Right lobe of liver (tissue), 6 donors: ENCODE measurements around the gene WNT7A. TPM values are rescaled to one million over a fixed set of nuclear protein-coding genes. Genes with fewer than 3 reads are reported as not detected.
A peak's percentile ranks its signal among the peaks of the same experiment; 100 is the strongest.

Source experiments
- ATAC-seq, 4 donors: fragments of 200-7000 bp; cut with Tn5 transposase; one replicate each; pipeline ENCODE4 v1.9.1; 2020; ENCODE audit warnings: mild to moderate bottlenecking in 4 of 4, moderate library complexity in 4 of 4
- DNase-seq, 3 donors: peaks; one replicate each; pipeline ENCODE4 v3.0.0-alpha.2; 2020
- H3K27ac ChIP-seq, 3 donors: fragments of 200-600 bp; one replicate each; pipeline ENCODE4 v1.8.0; 2022
- H3K27me3 ChIP-seq, 2 donors: fragments of 200-600 bp; one replicate each; pipeline ENCODE4 v1.8.0; 2022
- H3K36me3 ChIP-seq, 4 donors: fragments of 200-600 bp; sonication (generic) in 1 of 4; one replicate each; pipeline versions ENCODE4 v1.5.1 to v1.8.0; 2017 to 2022; ENCODE audit warnings: control low read depth in 1 of 4
- H3K4me1 ChIP-seq, 4 donors: fragments of 200-600 bp; sonication (generic) in 1 of 4; one replicate each; pipeline versions ENCODE4 v1.5.1 to v1.8.0; 2017 to 2022; ENCODE audit warnings: control low read depth in 1 of 4
- H3K4me3 ChIP-seq, 3 donors: fragments of 200-600 bp; one replicate each; pipeline ENCODE4 v1.8.0; 2022
- H3K9me3 ChIP-seq, 4 donors: fragments of 200-600 bp; sonication (generic) in 1 of 4; one replicate each; pipeline versions ENCODE4 v1.5.1 to v1.8.0; 2017 to 2022; ENCODE audit warnings: control low read depth in 1 of 4
- POLR2A ChIP-seq: fragments of 450-650 bp; IDR thresholded peaks from one replicate; pipeline ENCODE4 v1.6.1; 2017; ENCODE audit warnings: antibody characterized with exemption, mild to moderate bottlenecking
- WGBS: methylation state at CpG from one replicate; pipeline ENCODE4 v1.1.6; 2018; ENCODE audit warnings: low coverage, low lambda C conversion rate; ENCODE audit not compliant: insufficient coverage; ENCODE audit errors: missing lambda C conversion rate; 5-methylcytosine and 5-hydroxymethylcytosine counted together
- intact Hi-C, 2 donors: fragments of 100-400 bp; cut with DNase I; formaldehyde crosslinking; loops; one replicate each; pipeline versions ENCODE4 v1.11.2 to v1.14.1; 2022
- total RNA-seq, 6 experiments: library from RNA; depleted of rRNA in 2 of 6; stranded (reverse); fragments of >200 nt in 2 of 6; fragmentation: NEBNext Ultra II Directional in 3 of 6; extraction: Animal tissue kit (Norgen Biotek cat#: 25700) in 3 of 6; gene quantifications; one replicate each; pipeline versions ENCODE4 v1.1.0 to v1.2.4, GENCODE V29; 2016 to 2023
- TF ChIP-seq, protein P1 (sequence below), 4 donors: fragments of 200-600 bp in 3 of 4; fragments of 450-650 bp in 1 of 4; IDR thresholded peaks; one replicate each; pipeline versions ENCODE4 v1.5.1 to v1.8.0; 2016 to 2022; ENCODE audit warnings: antibody characterized with exemption in 4 of 4, mild to moderate bottlenecking in 2 of 4
- donor health status: DM: no; HTN: yes; CAD: no.
- donor health status: DM: no; HTN: no; CAD: no.
- donor health status: DM: no; HTN: no; CAD: no.
- donor health status: DM: no; HTN: yes; CAD: no.
- donor health status: DM: no; HTN: yes; CAD: no.

The WNT7A gene
- total RNA-seq, 6 experiments from 2014 or later = not detected

DNA sequence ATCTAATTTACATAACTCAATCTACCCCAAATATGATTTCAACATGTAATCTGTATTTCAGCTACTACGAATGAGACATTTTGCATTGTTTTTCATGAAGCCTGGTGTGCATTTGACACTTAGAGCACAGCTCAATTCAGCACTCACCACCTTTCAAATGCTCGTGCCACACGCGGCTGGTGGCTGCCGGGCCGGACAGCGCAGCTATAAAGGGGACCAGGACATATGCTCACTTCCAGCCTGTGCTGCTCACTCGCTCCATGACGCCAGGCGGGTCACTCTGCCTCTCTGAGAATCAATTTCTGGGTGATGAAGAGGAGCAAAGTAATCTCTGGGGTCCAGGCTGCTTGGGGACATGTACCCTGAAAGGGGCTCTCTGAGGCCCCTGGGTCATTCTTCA is 93.1 kb downstream of the WNT7A start:
- no peak for DNase-seq
- intact Hi-C loops = no loop called here
- Histone ChIP-seq H3K36me3 (no peaks in the 10 kb centered on the region), H3K27ac (no peak overlapping the region), H3K9me3 (no peaks in the 10 kb centered on the region), H3K27me3 (no peaks in the 10 kb centered on the region), H3K4me1 (no peaks in the 10 kb centered on the region), H3K4me3 (no peak overlapping the region)
- ATAC-seq = no peak
- 81% methylated on average over 8 of the region's 10 CpGs for WGBS
- TF ChIP-seq POLR2A = no peak
- TF ChIP-seq, protein P1, sequence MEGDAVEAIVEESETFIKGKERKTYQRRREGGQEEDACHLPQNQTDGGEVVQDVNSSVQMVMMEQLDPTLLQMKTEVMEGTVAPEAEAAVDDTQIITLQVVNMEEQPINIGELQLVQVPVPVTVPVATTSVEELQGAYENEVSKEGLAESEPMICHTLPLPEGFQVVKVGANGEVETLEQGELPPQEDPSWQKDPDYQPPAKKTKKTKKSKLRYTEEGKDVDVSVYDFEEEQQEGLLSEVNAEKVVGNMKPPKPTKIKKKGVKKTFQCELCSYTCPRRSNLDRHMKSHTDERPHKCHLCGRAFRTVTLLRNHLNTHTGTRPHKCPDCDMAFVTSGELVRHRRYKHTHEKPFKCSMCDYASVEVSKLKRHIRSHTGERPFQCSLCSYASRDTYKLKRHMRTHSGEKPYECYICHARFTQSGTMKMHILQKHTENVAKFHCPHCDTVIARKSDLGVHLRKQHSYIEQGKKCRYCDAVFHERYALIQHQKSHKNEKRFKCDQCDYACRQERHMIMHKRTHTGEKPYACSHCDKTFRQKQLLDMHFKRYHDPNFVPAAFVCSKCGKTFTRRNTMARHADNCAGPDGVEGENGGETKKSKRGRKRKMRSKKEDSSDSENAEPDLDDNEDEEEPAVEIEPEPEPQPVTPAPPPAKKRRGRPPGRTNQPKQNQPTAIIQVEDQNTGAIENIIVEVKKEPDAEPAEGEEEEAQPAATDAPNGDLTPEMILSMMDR (IDR thresholded peaks at IDR 0.05) = no peak

DNA sequence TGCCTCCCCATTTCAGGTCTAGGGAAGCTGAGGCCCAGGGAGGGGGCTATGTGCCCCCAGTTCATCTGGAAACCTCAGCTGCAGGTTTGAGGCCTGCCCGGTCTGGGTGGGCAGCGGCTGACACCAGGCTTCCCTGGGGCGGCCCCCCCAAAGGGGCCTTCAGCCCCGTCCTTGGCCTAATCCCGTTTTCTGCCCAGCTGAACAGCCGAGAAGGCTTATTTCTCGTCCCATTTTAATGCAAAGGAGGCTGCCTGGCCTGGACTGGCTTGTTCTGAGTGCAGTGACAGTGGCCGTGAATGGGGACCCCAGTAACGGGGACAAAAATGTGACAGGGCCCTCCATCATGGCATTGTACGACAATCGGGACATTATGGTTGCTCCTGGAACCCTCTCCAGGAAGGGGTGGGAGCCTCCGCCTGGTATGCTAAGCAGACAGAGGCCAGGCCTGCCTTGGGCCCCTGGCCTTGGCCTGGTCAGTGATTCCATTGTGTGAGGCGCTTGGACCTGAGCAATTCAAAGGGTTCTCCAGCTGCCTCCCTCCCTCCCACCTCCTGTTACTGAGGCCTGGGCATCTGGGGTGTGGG is 93.9 kb downstream of the WNT7A start:
- no peaks in the 10 kb centered on the region for H3K27me3 ChIP-seq
- intact Hi-C loops = no loop called here
- DNase-seq (no peak), ATAC-seq (no peak)
- 77% methylated on average over 5 of the region's 13 CpGs for WGBS
- no peaks in the 10 kb centered on the region for H3K9me3 ChIP-seq
- no peak overlapping the region for H3K4me3 ChIP-seq
- no peak overlapping the region for H3K27ac ChIP-seq
- TF ChIP-seq, protein P1 (IDR thresholded peaks at IDR 0.05) = no peak
- no peak for TF ChIP-seq POLR2A
- no peaks in the 10 kb centered on the region for H3K36me3 ChIP-seq
- no peaks in the 10 kb centered on the region for H3K4me1 ChIP-seq

DNA sequence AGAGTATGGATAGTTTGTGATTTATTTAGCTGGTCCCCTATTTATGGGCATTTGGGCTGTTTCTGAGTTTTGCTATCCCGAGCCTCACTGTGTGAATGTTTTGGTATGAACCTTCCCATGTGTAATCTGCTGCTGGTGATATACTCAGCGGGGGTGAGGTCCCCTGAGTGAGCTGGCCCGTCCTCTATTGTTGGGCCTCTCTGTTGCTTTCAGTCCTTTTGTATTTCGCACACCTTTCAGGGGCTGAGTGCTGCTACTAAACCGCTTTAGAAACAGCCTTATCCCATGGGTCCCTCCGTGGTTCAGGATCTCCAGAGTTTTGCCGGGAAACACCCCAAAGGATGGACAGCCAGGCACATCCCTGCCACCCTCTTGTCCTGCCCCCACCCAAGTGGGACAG is 94.5 kb downstream of the WNT7A start:
- 78% methylated on average over 4 of the region's 7 CpGs for WGBS
- Histone ChIP-seq H3K27me3 (no peaks in the 10 kb centered on the region), H3K27ac (no peak overlapping the region), H3K4me1 (no peaks in the 10 kb centered on the region), H3K9me3 (no peaks in the 10 kb centered on the region), H3K36me3 (no peaks in the 10 kb centered on the region), H3K4me3 (no peak overlapping the region)
- ATAC-seq (no peak), DNase-seq (no peak)
- no peak for TF ChIP-seq POLR2A
- TF ChIP-seq, protein P1 (IDR thresholded peaks at IDR 0.05) = no peak
- intact Hi-C loops = no loop called here

DNA sequence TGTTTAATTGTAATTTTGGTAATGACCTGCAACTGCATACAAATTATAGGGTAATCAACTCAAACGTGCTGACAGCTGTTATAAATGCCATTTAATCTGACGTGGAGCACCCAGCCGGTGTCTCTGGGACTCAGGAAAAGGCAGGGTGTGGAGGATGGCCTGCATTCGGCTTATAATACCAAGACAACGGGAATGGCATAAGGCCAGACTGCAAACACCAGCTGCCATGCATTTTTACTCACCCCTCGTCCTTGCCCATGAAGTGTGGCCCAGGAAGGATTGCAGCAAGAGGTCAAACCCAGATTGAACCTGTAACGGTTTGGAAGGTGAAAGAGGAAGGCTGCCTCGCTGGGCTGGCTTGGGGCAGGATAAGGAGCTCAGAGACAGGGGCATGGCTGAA is 96.4 kb downstream of the WNT7A start:
- no peaks in the 10 kb centered on the region for H3K27me3 ChIP-seq
- no peaks in the 10 kb centered on the region for H3K4me1 ChIP-seq
- intact Hi-C loops = no loop called here
- H3K9me3 ChIP-seq = no peaks in the 10 kb centered on the region
- no peak overlapping the region for H3K27ac ChIP-seq
- H3K4me3 ChIP-seq = no peak overlapping the region
- 37% methylated on average over 7 of the region's 8 CpGs for WGBS
- TF ChIP-seq, protein P1 (IDR thresholded peaks at IDR 0.05) = no peak
- no peak for TF ChIP-seq POLR2A
- H3K36me3 ChIP-seq = no peaks in the 10 kb centered on the region
- no peak for DNase-seq
- no peak for ATAC-seq

DNA sequence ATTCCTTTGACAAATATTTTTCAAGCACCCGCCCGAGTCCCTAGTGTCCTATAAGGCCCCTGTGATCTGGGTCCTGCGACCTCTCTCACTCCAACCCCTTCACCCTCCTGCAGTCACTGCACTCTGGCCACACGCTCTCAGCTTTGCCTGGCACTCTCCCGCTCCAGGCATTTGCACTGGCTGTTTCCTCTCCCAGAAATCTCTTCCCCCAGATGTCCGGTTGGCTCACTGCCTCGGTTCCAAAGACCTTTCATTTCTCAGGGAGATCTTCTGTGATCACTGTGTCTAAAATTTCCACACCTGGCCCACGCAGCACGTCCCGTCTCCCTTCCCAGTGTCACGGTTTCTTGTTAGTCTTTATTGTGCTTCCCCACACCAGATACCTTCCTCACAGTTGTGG is 97.4 kb downstream of the WNT7A start:
- Histone ChIP-seq H3K27ac (no peak overlapping the region), H3K36me3 (no peaks in the 10 kb centered on the region), H3K4me1 (no peaks in the 10 kb centered on the region), H3K4me3 (no peak overlapping the region), H3K27me3 (no peaks in the 10 kb centered on the region), H3K9me3 (no peaks in the 10 kb centered on the region)
- no peak for DNase-seq
- intact Hi-C loops = no loop called here
- TF ChIP-seq, protein P1 (IDR thresholded peaks at IDR 0.05) = no peak
- TF ChIP-seq POLR2A = no peak
- 30% methylated on average over 11 of the region's 11 CpGs for WGBS
- peak; percentile 41 to 65 (median 53) for ATAC-seq
